ENCODE results near the gene SMAD9.

The SMAD9 gene

DNA sequence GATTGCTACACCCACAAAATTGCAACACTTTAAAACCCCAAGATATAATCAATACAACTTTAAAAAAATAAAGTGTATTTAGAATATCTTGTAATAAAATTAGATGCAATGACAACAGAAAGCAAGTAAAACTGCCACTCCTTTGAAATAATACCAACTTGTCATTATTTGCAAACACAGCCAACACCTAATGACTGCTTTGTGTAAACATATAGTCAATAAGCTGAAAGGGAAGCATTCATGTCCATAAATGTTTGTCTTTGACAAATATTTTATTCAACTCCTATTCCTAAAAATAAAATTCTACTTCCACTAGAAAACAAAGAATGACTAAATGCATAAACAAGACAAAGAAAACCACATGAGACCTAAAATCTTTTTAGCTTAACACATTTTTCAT lies 6.6 kb downstream of the SMAD9 start:
- no peak for TF ChIP-seq EZH2phosphoT487 (conservative IDR thresholded peaks at IDR 0.05; ENCODE audit: low read length)
- TF ChIP-seq, protein P1, sequence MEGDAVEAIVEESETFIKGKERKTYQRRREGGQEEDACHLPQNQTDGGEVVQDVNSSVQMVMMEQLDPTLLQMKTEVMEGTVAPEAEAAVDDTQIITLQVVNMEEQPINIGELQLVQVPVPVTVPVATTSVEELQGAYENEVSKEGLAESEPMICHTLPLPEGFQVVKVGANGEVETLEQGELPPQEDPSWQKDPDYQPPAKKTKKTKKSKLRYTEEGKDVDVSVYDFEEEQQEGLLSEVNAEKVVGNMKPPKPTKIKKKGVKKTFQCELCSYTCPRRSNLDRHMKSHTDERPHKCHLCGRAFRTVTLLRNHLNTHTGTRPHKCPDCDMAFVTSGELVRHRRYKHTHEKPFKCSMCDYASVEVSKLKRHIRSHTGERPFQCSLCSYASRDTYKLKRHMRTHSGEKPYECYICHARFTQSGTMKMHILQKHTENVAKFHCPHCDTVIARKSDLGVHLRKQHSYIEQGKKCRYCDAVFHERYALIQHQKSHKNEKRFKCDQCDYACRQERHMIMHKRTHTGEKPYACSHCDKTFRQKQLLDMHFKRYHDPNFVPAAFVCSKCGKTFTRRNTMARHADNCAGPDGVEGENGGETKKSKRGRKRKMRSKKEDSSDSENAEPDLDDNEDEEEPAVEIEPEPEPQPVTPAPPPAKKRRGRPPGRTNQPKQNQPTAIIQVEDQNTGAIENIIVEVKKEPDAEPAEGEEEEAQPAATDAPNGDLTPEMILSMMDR (IDR thresholded peaks at IDR 0.05; ENCODE audit: insufficient read depth, low read length, poor library complexity, severe bottlenecking) = no peak
- Histone ChIP-seq H3K4me2 (ENCODE audit: low read depth, low read length, poor library complexity, severe bottlenecking) (no peak overlapping the region), H3K9ac (ENCODE audit: low read length) (no peak overlapping the region), H3F3A (ENCODE audit: insufficient read depth) (no peaks in the 10 kb centered on the region), H3K9me2 (replicated peaks; ENCODE audit: insufficient read depth, low read length) (no peaks in the 10 kb centered on the region), H3K27me3 (ENCODE audit: low read length) (no peaks in the 10 kb centered on the region), H3K27ac (ENCODE audit: low read depth, low read length) (no peak overlapping the region), H3K9me3 (ENCODE audit: insufficient read depth, low read length) (no peaks in the 10 kb centered on the region), H2AFZ (ENCODE audit: low read depth, low read length, severe bottlenecking) (no peak overlapping the region), H3K4me3 (ENCODE audit: insufficient read depth, low read length, poor library complexity, severe bottlenecking) (no peak overlapping the region), H3K36me3 (ENCODE audit: low read length) (no peaks in the 10 kb centered on the region), H4K20me1 (ENCODE audit: low read depth, low read length) (no peaks in the 10 kb centered on the region), H3K79me2 (ENCODE audit: insufficient read depth, low read length) (no peaks in the 10 kb centered on the region)

DNA sequence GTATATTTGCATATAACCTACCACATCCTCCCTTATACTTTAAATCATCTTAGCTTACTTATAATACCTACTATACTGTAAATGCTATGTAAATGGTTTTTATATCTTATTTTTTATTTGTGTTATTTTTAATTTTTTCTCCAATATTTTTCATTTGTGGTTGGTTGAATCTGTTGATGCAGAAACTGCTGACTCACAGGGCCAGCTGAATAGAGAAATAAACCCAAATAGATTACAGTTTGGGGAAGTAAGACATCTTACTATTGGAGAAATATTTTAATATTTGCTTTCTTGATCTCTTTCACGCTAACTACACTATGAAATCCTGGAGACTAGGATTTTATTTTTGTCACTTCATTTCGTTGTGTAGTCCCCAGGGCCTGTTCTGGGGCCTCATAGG lies 7.1 kb downstream of the SMAD9 start:
- Histone ChIP-seq H3K27ac (ENCODE audit: low read depth, low read length) (no peak overlapping the region), H3K9me2 (replicated peaks; ENCODE audit: insufficient read depth, low read length) (no peaks in the 10 kb centered on the region), H3F3A (ENCODE audit: insufficient read depth) (no peaks in the 10 kb centered on the region), H3K9ac (ENCODE audit: low read length) (no peak overlapping the region), H3K27me3 (ENCODE audit: low read length) (no peaks in the 10 kb centered on the region), H4K20me1 (ENCODE audit: low read depth, low read length) (no peaks in the 10 kb centered on the region), H3K4me2 (ENCODE audit: low read depth, low read length, poor library complexity, severe bottlenecking) (no peak overlapping the region), H3K79me2 (ENCODE audit: insufficient read depth, low read length) (no peaks in the 10 kb centered on the region), H3K9me3 (ENCODE audit: insufficient read depth, low read length) (no peaks in the 10 kb centered on the region), H2AFZ (ENCODE audit: low read depth, low read length, severe bottlenecking) (no peak overlapping the region), H3K4me3 (ENCODE audit: insufficient read depth, low read length, poor library complexity, severe bottlenecking) (no peak overlapping the region), H3K36me3 (ENCODE audit: low read length) (no peaks in the 10 kb centered on the region)
- no peak for TF ChIP-seq EZH2phosphoT487 (conservative IDR thresholded peaks at IDR 0.05; ENCODE audit: low read length)
- TF ChIP-seq, protein P1 (IDR thresholded peaks at IDR 0.05; ENCODE audit: insufficient read depth, low read length, poor library complexity, severe bottlenecking) = no peak

DNA sequence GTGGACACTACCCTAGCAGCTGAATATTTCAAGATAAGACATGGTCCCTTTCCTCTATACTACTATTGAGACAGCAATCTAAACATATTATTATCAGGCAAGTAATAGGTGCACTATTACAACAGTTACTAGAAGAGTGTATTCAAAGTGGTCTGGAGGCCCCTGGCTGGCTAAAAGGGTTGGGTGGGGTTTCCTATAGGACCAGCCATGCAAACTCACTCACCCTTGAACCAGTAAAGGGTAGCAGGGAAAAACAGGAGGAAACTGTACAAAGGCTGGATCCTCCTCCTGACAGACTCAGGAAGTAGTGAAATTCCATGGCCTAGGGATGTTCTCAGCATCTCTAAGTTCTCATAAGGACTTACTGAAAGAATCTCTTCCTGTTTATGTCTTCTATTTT lies 7.7 kb downstream of the SMAD9 start:
- TF ChIP-seq, protein P1 (IDR thresholded peaks at IDR 0.05; ENCODE audit: insufficient read depth, low read length, poor library complexity, severe bottlenecking) = no peak
- Histone ChIP-seq H3K9me2 (replicated peaks; ENCODE audit: insufficient read depth, low read length) (no peaks in the 10 kb centered on the region), H3K27me3 (ENCODE audit: low read length) (no peaks in the 10 kb centered on the region), H3K4me3 (ENCODE audit: insufficient read depth, low read length, poor library complexity, severe bottlenecking) (no peak overlapping the region), H4K20me1 (ENCODE audit: low read depth, low read length) (no peaks in the 10 kb centered on the region), H3K4me2 (ENCODE audit: low read depth, low read length, poor library complexity, severe bottlenecking) (no peak overlapping the region), H3F3A (ENCODE audit: insufficient read depth) (no peaks in the 10 kb centered on the region), H3K27ac (ENCODE audit: low read depth, low read length) (no peak overlapping the region), H3K9me3 (ENCODE audit: insufficient read depth, low read length) (no peaks in the 10 kb centered on the region), H3K79me2 (ENCODE audit: insufficient read depth, low read length) (no peaks in the 10 kb centered on the region), H3K36me3 (ENCODE audit: low read length) (no peaks in the 10 kb centered on the region), H3K9ac (ENCODE audit: low read length) (no peak overlapping the region), H2AFZ (ENCODE audit: low read depth, low read length, severe bottlenecking) (no peak overlapping the region)

DNA sequence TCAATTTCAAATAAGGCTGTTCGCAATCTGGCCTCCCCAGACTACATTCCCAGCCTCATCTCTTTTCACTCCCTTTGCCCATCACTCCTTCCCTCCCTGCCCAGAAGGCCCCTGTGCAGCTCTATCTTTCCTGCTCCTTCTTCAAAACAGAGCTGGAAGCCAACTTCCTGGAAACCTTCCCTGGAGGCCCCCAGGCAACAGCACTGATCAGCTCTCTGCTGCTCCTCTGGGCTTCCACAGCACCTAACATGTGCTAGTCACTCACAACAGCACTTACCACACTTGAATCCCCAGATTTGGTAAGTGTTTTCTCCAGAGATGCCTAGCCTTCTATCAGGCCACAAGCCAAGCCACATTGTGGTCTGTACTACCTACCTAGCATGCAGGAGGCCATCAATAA lies 9.5 kb downstream of the SMAD9 start:
- TF ChIP-seq EZH2phosphoT487 (conservative IDR thresholded peaks at IDR 0.05; ENCODE audit: low read length) = no peak
- TF ChIP-seq, protein P1 (IDR thresholded peaks at IDR 0.05; ENCODE audit: insufficient read depth, low read length, poor library complexity, severe bottlenecking) = no peak
- no peak overlapping the region for H2AFZ ChIP-seq (ENCODE audit: low read depth, low read length, severe bottlenecking)

More for the DNA sequence above, 9.5 kb downstream of the SMAD9 start:
- Histone ChIP-seq H3K27me3 (ENCODE audit: low read length) (no peaks in the 10 kb centered on the region), H3F3A (ENCODE audit: insufficient read depth) (no peaks in the 10 kb centered on the region), H3K9ac (ENCODE audit: low read length) (no peak overlapping the region), H3K79me2 (ENCODE audit: insufficient read depth, low read length) (no peaks in the 10 kb centered on the region), H3K36me3 (ENCODE audit: low read length) (no peaks in the 10 kb centered on the region), H4K20me1 (ENCODE audit: low read depth, low read length) (no peaks in the 10 kb centered on the region), H3K4me3 (ENCODE audit: insufficient read depth, low read length, poor library complexity, severe bottlenecking) (no peak overlapping the region), H3K9me3 (ENCODE audit: insufficient read depth, low read length) (no peaks in the 10 kb centered on the region), H3K4me2 (ENCODE audit: low read depth, low read length, poor library complexity, severe bottlenecking) (no peak overlapping the region), H3K27ac (ENCODE audit: low read depth, low read length) (no peak overlapping the region), H3K9me2 (replicated peaks; ENCODE audit: insufficient read depth, low read length) (no peaks in the 10 kb centered on the region)

All from SU-DHL-6 (cell line).